Globus pallidus (tissue), 1 donor: ENCODE results near the gene SERPINB8.
"Not testable (repeated sequence)": the region's sequence is repeated elsewhere in the genome, so short reads cannot be mapped to it uniquely, and the experiment has no call there.

Experiments used
- DNase-seq: peaks from one replicate; pipeline ENCODE4 v3.0.0-alpha.2; 2015; ENCODE audit warnings: low spot score

Gene SERPINB8, protein sequence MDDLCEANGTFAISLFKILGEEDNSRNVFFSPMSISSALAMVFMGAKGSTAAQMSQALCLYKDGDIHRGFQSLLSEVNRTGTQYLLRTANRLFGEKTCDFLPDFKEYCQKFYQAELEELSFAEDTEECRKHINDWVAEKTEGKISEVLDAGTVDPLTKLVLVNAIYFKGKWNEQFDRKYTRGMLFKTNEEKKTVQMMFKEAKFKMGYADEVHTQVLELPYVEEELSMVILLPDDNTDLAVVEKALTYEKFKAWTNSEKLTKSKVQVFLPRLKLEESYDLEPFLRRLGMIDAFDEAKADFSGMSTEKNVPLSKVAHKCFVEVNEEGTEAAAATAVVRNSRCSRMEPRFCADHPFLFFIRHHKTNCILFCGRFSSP

DNA sequence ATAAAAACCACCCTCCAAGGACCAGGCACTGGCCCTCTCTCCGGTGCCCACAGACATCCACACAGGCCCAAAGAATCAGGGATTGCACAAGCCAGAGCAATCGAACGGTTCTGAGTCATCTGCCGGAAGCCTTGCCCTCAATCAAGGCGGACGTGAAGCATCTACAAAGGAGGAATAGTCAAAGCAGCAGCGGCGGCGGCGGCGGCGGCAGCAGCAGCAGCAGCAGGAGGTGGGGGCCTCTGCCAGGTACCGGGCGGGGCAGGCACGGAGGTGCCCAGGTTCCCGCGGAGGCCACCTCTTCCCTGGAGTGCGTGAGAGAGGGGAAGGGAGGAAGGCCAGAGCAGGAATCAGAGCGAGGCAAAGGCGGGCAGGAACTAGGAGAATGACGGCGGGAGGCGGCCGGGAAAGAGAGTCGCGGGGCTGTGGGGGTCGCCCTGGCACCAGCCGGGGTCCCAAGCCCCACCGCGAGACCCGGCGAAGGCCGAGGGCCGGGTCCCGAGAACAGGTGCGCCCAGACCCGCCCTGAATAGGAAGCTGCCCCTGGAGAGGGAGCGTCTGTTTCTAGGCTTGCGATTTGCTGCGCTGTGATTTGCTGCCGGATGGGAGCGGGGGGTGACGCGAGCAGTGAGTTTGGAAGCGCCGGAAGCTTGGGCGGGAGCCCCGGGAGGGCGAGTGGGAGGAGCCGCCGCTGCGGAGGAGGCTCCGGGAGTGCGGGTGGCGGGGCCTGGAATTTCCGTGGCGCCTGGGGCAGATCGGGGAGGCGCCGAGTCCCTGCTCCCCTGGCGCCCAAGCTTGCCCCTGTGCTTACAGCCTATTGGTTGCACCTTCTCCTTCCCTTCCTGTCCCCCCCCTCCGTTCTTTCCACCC, at the start of gene SERPINB8:
Gene SERPINB8 (plus strand): TSS at position 140 of the 867 bp plus-strand sequence. CDS start 8,228 bp downstream, outside the sequence.
- DNase-seq: peak; percentile 93

DNA sequence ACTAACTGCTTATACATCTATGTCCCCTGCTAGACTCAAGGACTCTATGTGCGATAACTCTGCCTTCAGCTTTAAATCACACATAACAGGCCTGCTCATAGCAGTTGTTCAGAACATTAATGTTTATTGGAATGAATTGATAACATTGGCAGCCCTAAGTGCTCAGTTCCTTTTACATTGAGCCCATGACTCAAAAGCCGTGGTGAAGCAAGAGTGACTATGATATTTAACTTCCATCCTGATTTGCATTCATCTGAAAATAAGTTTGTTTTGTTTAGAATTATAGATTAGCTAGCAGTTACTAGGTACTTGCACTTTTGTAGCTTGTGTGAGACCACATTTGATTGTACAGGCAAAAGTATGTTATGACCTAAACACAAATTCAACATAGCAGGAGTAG, 47.8 kb upstream of the SERPINB8 start:
- DNase-seq: no peak

DNA sequence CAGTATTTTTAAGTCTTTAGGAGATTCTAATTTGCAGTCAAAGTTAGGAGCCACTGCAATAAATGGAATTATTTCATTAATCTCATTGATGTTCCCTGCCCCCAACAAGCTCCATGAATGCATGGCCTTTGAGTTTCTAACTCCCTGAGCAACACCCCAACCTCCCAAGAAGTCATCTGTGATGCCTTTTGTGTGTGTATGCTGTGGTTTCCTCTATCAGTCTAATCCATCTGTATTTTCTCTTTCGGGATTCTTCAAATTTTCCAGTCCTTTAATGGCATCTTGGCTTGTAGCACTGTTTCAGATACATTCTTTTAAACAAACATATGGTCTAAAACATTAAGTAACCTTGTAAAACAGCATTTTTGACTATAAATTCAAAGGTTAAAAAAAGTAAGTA, 45.3 kb upstream of the SERPINB8 start:
- no peak for DNase-seq

DNA sequence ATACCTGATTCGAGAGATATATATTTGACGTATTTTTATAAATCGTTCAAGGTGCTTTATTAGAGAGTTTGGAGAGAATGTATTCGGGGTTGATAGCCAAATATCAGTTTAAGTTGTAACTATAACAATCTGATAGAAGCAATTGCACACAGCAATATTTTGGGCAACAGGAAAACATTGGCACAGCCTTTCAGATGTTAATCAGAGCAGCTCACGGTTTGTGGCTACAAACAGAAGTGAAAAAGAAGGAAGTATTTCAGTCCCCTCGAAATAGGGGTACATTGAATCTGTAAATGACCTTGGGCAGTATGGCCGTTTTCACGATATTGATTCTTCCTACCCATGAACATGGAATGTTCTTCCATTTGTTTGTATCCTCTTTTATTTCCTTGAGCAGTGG, 41.5 kb upstream of the SERPINB8 start:
- no peak for DNase-seq

DNA sequence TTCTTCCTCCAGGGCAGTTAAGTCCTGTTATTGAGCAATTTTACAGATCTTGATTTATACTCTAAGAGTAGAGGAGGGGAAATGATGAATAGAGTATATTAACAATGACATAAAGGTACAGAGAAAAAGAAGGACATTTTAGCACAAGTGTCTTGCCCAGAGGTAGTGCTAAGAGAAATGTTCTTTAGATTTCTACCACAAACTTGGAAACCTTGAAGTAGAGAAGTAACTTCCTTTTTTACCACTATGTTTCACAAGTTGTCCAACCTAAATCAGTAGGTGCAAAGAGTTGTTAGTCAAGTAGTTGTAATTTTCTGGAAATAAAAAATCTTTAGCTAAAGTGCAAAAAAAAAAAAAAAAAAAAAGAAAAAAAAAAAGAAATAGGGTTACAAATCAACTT, 40.5 kb upstream of the SERPINB8 start:
- DNase-seq: not testable (repeated sequence)

DNA sequence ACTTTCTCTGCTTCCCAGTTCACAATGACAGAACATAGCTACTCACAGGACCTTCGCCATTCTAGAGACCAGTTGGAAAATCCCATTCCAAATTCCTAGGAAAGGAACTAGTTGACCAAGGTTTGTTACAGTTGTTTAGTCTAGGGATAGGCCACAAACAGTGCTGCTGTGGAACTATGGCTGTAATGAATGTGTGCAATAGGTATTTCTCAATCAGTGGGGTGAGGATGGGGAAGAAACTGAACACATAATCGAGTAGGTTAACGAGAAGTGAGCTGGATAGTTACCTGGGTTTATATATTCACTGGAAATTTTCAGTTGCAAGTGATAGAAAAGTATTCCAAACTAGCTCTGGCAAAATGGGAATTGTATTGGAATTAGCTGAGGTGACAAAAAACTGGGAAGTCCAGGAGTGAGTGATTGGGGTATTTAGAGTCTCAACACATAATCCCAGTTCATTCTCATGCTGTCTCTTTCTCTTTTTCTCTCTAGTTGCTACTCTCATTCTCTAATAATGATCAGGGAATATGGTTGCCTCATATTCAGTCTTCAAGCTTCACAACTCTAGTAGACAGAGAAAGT, 39.0 kb upstream of the SERPINB8 start:
- DNase-seq: no peak

DNA sequence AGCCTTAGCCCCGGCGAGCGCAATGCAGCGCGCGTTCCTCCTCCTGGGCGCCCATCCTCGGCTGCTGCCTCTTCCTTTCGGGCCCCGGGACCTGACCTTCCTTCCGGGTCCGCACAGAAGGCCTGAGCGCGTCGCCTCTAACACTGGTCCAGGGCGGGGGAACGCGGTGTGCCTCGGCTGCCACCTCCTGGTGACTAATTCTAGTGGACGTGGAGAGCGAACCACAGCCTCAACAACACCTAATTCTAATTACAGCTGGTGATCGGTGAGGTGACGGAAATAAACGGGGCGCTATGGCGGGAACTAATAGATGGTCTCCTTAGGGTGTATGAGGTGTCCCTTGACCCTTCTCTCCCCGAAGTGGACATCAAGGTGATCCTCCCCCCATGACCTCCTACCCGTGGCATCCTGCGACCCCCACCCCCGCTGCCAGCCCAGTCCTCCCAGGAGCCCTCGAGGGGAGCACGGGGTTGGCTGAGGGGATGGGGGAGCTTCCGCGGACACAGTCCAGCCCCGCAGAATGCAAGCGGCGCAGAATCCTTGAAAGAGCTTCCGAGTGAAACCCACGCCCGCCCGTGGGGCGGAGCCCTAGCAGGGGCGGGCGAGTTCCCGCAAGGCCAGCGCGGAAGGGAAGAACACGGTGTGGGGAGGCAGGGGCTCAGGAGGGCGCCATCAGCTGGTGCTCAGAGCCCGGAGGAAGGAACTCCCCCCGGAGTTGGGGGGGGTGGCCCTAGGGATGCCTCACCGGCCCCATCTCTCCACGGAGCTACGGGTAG, 33.5 kb upstream of the SERPINB8 start:
- peak; percentile 74 for DNase-seq

DNA sequence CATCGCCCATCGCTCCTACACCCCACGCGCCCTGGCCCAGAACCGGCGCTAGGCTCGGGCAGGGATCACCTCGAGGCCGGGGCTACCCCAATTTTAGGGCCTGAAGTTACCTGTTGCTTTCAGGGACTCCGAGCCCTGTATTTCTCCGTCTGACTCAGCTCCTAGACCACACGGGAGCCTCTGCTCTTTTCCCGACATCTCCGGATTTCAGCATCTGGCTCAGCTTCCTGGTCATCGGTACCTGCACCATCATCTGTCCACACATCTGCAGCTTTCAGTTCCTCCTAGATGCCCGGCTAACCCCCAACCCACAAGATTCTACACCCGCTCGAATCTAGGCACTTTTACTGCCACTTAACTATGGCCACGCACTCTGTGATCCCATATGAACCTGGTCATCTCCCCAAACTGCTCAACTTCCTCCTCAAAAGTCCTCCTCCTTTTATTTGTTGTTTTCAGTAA, 32.9 kb upstream of the SERPINB8 start:
- no peak for DNase-seq

DNA sequence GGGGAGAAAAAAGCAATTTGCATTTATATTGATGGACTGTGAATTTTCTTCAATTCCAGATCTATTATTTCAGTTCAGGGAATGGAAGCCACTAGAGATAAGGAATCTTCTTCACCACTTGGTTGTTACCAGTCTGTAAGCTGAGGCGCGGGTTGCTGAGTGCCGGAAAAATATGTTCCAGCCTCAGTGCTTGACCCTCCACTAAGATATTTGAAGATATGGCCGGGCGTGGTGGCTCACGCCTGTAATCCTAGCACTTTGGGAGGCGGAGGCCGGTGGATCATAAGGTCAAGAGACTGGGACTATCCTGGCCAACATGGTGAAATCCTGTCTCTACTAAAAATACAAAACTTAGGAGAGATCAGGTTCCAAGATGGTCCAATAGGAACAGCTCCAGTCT, 29.9 kb upstream of the SERPINB8 start:
- DNase-seq: no peak

DNA sequence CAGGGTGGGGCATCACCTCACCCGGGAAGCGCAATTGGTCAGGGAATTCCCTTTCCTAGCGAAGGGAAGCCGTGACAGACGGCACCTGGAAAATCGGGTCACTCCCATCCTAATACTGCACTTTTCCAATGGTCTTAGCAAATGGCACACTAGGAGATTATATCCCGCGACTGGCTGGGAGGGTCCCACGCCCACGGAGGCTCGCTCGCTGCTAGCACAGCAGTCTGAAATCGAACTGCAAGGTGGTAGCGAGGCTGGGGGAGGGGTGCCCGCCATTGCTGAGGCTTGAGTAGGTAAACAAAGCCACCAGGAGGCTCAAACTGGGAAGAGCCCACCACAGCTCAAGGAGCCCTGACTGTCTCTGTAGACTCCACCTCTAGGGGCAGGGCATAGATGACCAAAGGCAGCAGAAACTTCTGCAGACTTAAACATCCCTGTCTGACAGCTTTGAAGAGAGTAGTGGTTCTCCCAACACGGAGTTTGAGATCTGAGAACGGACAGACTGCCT, 29.3 kb upstream of the SERPINB8 start:
- DNase-seq: not testable (repeated sequence)

DNA sequence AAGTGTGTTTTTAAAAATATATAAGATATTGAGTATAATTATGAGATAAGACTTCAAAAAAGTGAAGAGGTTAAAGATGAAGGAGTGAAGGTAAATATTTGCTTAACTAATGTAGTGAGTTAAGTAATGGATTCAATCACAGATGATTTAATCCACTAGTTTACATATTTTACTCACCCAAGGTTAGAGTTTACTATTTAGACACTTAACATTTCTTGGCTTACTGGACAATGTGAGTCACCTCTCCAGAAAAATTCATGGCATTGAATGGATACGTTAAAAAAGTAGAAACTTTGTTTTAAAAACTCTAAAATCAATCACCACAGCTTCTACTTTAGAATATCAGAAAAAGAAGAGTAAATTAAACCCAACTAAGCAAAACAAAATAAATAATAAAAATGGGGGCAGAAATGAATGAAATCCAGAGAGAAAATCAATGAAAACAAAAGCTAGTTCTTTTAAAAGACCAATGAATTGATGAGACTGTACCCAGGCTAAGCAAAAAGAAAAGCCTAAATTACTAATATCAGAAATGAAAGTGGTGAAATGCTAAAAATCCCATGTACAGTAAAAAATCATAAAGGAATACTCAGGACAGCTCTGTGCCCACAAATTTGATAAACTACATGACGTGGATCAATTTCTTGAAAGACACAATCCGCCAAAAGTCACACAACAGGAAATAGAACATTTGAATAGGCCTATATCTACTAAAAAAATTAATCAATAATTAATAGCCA, 22.7 kb upstream of the SERPINB8 start:
- DNase-seq: no peak

DNA sequence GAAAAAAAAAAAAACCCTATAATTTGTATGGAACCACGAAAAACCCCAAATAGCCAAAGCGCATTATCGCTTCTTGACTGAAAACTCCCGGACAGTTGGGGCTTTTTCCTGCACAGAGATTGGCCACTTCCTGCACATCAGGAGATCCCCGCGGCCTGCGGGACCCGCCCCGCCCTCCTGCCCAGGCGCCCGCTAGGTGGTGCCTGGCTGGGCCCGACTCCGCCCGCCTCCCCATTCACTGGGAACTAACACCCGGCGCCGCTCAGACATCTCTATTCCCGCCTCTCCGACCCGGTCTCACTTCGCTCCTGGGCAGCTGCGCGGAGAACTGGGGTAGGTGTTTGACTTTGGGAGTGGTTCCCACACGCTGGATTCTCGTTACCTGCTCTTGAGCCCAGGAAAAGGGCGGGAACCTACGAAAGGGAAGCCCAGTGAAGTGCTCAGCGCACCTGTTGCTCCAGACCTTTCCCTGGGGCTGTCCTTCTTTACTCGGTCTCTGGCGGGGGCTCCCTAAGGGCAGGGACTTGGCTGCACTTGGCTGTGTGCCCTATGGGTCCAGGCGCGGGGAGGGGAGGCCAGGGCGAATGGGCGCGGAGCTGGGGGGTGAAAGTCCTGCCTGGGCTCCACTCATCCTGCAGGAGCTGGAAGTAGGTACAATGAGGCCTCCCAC, 20.7 kb upstream of the SERPINB8 start, which contains the start of gene HMSD:
Gene HMSD (plus strand): TSS at position 234 of the 670 bp plus-strand sequence. CDS start 4,155 bp downstream, outside the sequence.
- DNase-seq: peak; percentile 72

DNA sequence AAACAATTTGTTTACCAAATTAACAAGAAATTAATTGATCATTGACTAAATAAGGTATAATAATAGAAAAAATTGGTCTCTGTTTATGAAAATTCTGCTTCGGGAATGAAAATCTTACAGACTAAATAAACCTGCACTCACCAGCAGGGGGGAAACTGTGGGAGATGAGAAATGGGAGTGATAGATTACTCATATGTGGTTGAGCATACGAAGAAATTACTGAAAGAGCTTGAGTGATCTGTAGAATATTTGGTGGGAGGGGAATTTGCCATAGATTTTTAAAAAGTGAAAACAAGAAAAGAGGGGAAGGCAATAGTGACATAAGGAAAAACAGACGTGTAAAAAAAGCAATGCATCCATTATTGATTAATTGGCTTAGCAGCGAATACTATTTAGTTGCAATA, 18.6 kb upstream of the SERPINB8 start:
- DNase-seq: no peak

DNA sequence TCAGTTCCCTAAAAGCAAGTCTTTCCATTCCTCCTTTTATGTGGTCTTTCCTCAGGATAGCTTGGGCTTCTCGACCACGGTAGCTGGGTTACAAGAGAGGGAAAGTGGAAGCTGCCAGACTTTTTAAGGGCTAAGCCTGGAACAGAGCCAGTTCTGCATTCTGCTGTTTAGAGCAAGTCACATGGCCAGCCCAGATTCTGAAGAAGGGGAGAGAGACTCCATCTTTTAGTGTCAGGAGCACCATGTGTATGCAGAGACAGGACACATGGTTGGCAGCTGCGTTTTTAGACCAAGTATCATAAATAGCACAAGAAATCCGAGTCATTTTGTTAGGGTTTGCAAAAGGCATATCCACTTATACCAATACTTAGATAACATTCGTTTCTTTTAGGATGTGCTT, 16.1 kb upstream of the SERPINB8 start:
- DNase-seq: no peak

DNA sequence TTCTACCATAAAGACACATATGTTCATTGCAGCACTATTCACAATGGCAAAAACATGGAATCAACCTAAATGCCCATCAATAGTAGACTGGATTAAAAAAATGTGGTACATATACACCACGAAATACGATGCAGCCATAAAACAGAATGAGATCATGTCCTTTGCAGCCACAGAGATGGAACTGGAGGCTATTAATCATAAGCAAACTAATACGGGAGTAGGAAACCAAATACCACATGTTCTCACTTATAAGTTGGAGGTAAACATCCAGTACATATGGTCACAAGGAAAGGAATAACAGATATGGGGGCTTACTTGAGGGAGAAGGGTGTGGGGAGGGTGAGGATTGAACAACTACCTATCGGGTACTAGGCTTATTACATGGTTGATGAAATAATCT, 13.1 kb upstream of the SERPINB8 start:
- no peak for DNase-seq

DNA sequence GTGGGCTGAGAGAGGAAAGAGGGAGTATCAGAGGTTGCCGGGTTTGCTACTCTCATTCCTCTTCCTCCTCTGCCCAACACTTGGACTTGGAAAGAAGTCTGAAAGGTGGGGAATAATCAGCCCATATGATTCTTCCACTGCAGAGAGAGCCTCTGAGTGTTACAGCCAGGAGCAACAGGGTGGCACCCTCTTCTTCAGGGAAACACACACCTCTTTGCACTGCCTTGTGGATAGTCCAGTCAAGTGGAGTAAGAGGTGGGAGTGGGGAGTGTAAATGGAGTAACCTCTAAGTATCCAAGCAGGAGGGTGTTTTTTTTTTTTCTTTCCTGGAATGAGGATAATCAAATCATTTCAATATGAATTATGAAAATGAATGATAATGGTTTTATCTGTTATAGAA, 9.0 kb upstream of the SERPINB8 start:
- DNase-seq: no peak

DNA sequence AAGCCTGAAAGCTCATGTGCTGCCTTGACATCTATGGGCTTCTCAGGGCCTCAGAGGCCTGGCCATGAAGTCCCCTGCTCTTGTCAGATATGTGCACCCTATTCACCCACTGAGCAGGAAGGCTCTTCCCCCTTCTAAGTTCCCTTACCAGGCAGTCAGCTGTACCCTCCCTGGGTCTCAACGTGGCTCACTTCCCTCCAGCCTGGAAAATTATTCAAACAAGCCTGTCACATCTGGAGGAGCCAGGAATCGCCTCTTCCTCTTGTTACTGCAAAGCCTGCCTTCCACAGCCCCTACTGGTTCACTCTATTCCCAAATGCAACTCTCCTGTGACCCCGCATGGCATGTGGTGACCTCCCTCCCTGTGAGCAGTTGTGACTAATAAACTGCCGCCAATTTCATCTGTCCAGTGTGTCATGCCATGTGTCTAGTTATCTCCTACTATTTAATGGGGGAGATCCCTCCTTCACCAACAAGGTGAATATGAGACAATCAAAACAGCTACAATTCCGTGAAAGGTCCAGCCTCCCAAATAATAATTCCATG, 8.4 kb upstream of the SERPINB8 start:
- DNase-seq: no peak

DNA sequence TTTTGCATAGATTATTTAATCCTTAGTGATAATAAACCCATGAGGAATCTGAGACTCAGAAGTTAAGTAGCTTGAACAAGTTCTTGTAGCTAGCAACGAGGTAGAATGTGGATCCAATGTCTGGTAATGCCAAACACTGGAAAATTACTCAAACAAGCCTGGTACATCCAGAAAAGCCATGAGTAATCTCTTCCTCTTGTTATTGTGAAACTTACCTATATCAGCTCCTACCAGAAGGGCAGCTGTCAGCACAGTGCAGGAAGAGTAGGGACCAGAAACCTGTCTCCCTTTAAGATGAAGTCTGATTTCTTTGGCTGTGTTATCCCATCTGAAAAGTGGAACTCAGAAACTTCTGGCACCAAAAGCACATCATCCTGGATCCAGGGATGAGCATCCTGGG, 7.7 kb upstream of the SERPINB8 start:
- no peak for DNase-seq

DNA sequence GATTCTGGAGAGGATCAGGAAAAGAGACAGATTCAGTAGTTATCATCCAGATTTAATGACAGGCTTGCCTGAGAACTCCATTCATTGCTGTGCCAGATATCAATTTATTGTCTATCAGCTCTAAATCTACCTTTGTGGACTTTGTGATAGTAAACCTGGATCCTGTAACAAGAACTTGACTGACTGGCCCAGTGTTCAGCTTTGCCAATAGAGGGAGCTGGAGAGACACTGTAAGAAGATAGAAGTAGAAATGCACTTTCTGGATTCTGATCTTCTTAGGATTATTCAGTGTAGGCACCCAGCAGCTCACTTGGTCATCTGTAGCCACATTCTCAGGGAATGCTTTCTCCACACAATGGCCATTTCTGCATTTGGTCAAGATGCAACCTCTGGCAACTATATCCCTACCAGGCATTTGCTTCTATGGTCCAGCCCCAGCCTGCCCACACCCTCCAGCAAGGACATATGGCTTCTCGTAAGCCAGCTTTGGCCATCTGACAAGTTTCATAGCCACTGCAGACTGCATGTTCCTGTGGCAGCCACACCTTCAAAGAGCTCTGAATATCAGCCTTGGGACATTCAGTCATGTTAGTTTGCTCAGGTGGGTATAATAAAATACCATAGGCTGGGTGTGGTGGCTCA, 6.1 kb upstream of the SERPINB8 start:
- DNase-seq: peak; percentile 66
